ENCODE measurements around the gene H6PD. TPM values are rescaled to one million over a fixed set of nuclear protein-coding genes. Genes with fewer than 3 reads are reported as not detected.
A peak's percentile ranks its signal among the peaks of the same experiment; 100 is the strongest.

The H6PD gene
- total and polyA plus RNA-seq, 9 of the 15 experiments (the other 6 are each of a cell fraction or from before 2014, with no cell fraction given): 0.04 to 2.5 (median 0.95) TPM

DNA sequence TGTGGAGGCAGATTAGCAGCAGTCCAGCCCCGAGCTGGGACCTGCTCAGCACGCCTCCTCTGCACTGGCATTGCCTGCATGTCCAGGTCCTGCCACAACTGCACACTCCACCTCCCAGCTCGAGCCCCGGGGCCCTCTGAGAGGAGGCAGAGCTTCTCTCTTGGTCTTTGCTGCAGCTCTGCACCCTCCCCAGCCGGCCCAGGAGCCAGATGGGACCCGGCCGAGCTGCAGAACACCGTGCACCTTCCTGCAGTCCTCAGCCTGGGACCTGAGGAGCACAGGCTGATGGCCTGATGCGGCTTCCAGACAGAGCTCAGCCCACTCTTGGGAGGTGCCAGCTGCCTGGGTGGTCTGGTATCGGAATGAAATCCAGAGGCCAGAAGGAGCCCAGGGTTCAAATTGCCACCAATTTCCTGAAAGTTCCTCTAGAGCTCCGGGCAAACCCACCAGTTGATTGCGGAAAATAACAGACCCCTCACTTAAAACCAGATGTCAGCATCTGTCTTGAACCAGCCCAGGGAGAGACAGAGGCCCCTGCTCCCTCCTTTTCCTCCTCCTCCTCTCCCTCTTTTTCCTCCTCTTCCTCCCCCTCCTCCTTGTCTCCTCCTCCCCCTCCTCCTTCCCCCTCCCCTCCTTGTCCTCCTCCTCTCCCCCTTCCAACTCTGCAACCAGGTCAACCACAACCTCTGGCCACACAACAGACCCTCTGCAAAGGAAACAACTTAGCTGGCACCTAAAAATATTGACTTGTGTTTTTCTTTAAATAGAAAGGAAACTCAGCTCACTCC lies 47.5 kb downstream of the H6PD start:
- ChIA-PET POLR2A (interaction anchor here (0.6 to 2.4 kb wide), 6 partner anchors 12 to 631 kb away, joined by 3 to 7 read pairs (median 4); no protein-coding TSS in a partner anchor), CTCF (ENCODE audit: low intra/inter-chr PET ratio) (no interaction called here)
- Histone ChIP-seq H4K20me1 (replicated peaks; ENCODE audit: control insufficient read depth, insufficient read depth, low read length) (0 out of 2 replicates have a peak, but pooled peaks cover 4% of the 10 kb centered on the region), H3K79me2 (ENCODE audit: control insufficient read depth, insufficient read depth, low read length) (no peaks in the 10 kb centered on the region), H3K36me3 (ENCODE audit: control insufficient read depth, insufficient read depth, low read length) (no peaks in the 10 kb centered on the region), H3K9me1 (ENCODE audit: control insufficient read depth, insufficient read depth, low read length) (no peaks in the 10 kb centered on the region), H3K9ac (ENCODE audit: insufficient read depth in 1 of 2, low read depth in 2 of 2, low read length in 2 of 2) (no peak overlapping the region), H3K4me2 (ENCODE audit: insufficient read depth, low read length) (no peak overlapping the region), H3K4me1 (replicated peaks in 1 of 2; ENCODE audit: control insufficient read depth in 2 of 2, insufficient read depth in 2 of 2, low read length in 2 of 2) (peaks cover 0 to 9% of the 10 kb centered on the region in 2 experiments; a peak in 3 of 5 replicates), H3K4me3 (no peak overlapping the region), H3K27me3 (ENCODE audit: control insufficient read depth in 2 of 2, insufficient read depth in 2 of 2, low read length in 2 of 2) (peaks cover 6 to 48% of the 10 kb centered on the region in 2 experiments; a peak in 4 of 5 replicates), H3K9me3 (replicated peaks; ENCODE audit: control insufficient read depth, insufficient read depth, low read depth, low read length) (peaks cover 3% of the 10 kb centered on the region; the same call in 1 of the 2 replicates), H3K27ac (ENCODE audit: extremely low read depth, low read depth, low read length) (no peak overlapping the region), H2AFZ (ENCODE audit: low read depth, low read length) (no peak overlapping the region)
- WGBS (ENCODE audit: insufficient coverage, low coverage, missing lambda C conversion rate): 6% methylated on average over 12 of the region's 12 CpGs
- in situ Hi-C loops (cut with MboI): loop anchor here (10.0 kb wide), 1 partner anchor 173 kb away; no protein-coding TSS in a partner anchor
- intact Hi-C loops (cut with micrococcal nuclease): loop anchor here (10.0 kb wide), 1 partner anchor 303 kb away; the partner anchor contains the start of gene TMEM201
- TF ChIP-seq, protein P1, sequence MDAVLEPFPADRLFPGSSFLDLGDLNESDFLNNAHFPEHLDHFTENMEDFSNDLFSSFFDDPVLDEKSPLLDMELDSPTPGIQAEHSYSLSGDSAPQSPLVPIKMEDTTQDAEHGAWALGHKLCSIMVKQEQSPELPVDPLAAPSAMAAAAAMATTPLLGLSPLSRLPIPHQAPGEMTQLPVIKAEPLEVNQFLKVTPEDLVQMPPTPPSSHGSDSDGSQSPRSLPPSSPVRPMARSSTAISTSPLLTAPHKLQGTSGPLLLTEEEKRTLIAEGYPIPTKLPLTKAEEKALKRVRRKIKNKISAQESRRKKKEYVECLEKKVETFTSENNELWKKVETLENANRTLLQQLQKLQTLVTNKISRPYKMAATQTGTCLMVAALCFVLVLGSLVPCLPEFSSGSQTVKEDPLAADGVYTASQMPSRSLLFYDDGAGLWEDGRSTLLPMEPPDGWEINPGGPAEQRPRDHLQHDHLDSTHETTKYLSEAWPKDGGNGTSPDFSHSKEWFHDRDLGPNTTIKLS (IDR thresholded peaks at IDR 0.05; ENCODE audit: borderline replicate concordance, low read depth): no peak
- TF ChIP-seq ERF (CRISPR knock-in tag; IDR thresholded peaks at IDR 0.05): no peak
- TF ChIP-seq SIN3A (IDR thresholded peaks at IDR 0.05; ENCODE audit: borderline replicate concordance in 2 of 2, control insufficient read depth in 1 of 2, low read depth in 2 of 2, low read length in 2 of 2): no peak
- no peak for TF ChIP-seq ZKSCAN1 (IDR thresholded peaks at IDR 0.05; ENCODE audit: low read depth, low read length)
- TF ChIP-seq, protein P2, sequence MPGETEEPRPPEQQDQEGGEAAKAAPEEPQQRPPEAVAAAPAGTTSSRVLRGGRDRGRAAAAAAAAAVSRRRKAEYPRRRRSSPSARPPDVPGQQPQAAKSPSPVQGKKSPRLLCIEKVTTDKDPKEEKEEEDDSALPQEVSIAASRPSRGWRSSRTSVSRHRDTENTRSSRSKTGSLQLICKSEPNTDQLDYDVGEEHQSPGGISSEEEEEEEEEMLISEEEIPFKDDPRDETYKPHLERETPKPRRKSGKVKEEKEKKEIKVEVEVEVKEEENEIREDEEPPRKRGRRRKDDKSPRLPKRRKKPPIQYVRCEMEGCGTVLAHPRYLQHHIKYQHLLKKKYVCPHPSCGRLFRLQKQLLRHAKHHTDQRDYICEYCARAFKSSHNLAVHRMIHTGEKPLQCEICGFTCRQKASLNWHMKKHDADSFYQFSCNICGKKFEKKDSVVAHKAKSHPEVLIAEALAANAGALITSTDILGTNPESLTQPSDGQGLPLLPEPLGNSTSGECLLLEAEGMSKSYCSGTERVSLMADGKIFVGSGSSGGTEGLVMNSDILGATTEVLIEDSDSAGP (CRISPR knock-in tag; IDR thresholded peaks at IDR 0.05): no peak
- no peak for TF ChIP-seq PPARD (CRISPR knock-in tag; IDR thresholded peaks at IDR 0.05)
- no peak for TF ChIP-seq TSC22D4 (tag; IDR thresholded peaks at IDR 0.05)
- TF ChIP-seq, protein P3, sequence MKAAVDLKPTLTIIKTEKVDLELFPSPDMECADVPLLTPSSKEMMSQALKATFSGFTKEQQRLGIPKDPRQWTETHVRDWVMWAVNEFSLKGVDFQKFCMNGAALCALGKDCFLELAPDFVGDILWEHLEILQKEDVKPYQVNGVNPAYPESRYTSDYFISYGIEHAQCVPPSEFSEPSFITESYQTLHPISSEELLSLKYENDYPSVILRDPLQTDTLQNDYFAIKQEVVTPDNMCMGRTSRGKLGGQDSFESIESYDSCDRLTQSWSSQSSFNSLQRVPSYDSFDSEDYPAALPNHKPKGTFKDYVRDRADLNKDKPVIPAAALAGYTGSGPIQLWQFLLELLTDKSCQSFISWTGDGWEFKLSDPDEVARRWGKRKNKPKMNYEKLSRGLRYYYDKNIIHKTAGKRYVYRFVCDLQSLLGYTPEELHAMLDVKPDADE (conservative IDR thresholded peaks at IDR 0.05; ENCODE audit: control insufficient read depth, low read depth, low read length): no peak
- TF ChIP-seq BACH1 (tag; IDR thresholded peaks at IDR 0.05): no peak
- no peak for TF ChIP-seq CREBBP (IDR thresholded peaks at IDR 0.05; ENCODE audit: low read depth, low read length)
- TF ChIP-seq BMI1 (IDR thresholded peaks at IDR 0.05; ENCODE audit: low read length): no peak
- TF ChIP-seq CEBPG (CRISPR knock-in tag; IDR thresholded peaks at IDR 0.05): no peak
- TF ChIP-seq CEBPG (tag; conservative IDR thresholded peaks at IDR 0.05 in 1 of 2, IDR thresholded peaks at IDR 0.05 in 1 of 2): no peak
- no peak for TF ChIP-seq ARID2 (IDR thresholded peaks at IDR 0.05)
- TF ChIP-seq YBX1 (IDR thresholded peaks at IDR 0.05): no peak
- TF ChIP-seq KDM4B (IDR thresholded peaks at IDR 0.05; ENCODE audit: borderline replicate concordance in 2 of 2, low read depth in 1 of 2): no peak
- no peak for TF ChIP-seq TAF7 (tag; IDR thresholded peaks at IDR 0.05)
- TF ChIP-seq NFIX (CRISPR knock-in tag; IDR thresholded peaks at IDR 0.05; ENCODE audit: low read depth): no peak
- FAIRE-seq: no peak
- DNase-seq (ENCODE audit: extremely low read depth in 1 of 4, low spot score in 3 of 4): no peak
- peak; percentile 29; the same call in 2 of the 3 replicates for ATAC-seq
- BruUV-seq (replicated peaks): no TSS peak
